ENCODE measurements around the gene PROB1. TPM values are rescaled to one million over a fixed set of nuclear protein-coding genes. Genes with fewer than 3 reads are reported as not detected.
"Not testable (repeated sequence)": the region's sequence is repeated elsewhere in the genome, so short reads cannot be mapped to it uniquely, and the experiment has no call there.

PROB1 gene
- total and polyA plus RNA-seq, 7 donors, result 15.2 to 86.7 (median 42.3) TPM

GRCh38 chr5:139364466-139364865, 30.4 kb downstream of the PROB1 start:
- 74 to 82% (median 79%) methylated on average over 2 of the region's 2 CpGs for WGBS, 3 donors

GRCh38 chr5:139363937-139364336, 31.0 kb downstream of the PROB1 start:
- WGBS, 3 donors, result 83 to 88% (median 84%) methylated on average over 2 of the region's 2 CpGs

More at GRCh38 chr5:139364466-139364865, 30.4 kb downstream of the PROB1 start:
- ATAC-seq (no peak), DNase-seq (no peak)
- TF ChIP-seq CTCF (IDR thresholded peaks at IDR 0.05), result no peak
- Histone ChIP-seq H3K4me3 (no peak overlapping the region), H3K36me3 (ENCODE audit: insufficient read depth in 1 of 2, low read depth in 1 of 2) (peaks cover 11 to 60% of the 10 kb centered on the region in 2 donors), H3K9me3 (no peaks in the 10 kb centered on the region), H3K4me1 (peaks cover 11% of the 10 kb centered on the region), H3K27me3 (ENCODE audit: insufficient read depth in 3 of 3, low read length in 2 of 3) (no peaks in the 10 kb centered on the region), H3K27ac (no peak overlapping the region)
- intact Hi-C loops (cut with DNase I), result no loop called here

GRCh38 chr5:139361835-139362429, 33.0 kb downstream of the PROB1 start:
- WGBS, 3 donors, result 82 to 89% (median 83%) methylated on average over 6 of the region's 6 CpGs
- ATAC-seq, result no peak
- peaks cover 6% of the 10 kb centered on the region for H3K4me1 ChIP-seq
- H3K27ac ChIP-seq, result no peak overlapping the region
- TF ChIP-seq CTCF (IDR thresholded peaks at IDR 0.05), result no peak
- H3K4me3 ChIP-seq, result no peak overlapping the region
- intact Hi-C loops (cut with DNase I), result no loop called here
- H3K36me3 ChIP-seq (ENCODE audit: insufficient read depth in 1 of 2, low read depth in 1 of 2), result peaks cover 11 to 37% of the 10 kb centered on the region in 2 donors
- no peak for DNase-seq
- H3K27me3 ChIP-seq (ENCODE audit: insufficient read depth in 3 of 3, low read length in 2 of 3), result no peaks in the 10 kb centered on the region
- H3K9me3 ChIP-seq, result no peaks in the 10 kb centered on the region

More at GRCh38 chr5:139363937-139364336, 31.0 kb downstream of the PROB1 start:
- no peak for ATAC-seq
- DNase-seq, result no peak
- intact Hi-C loops (cut with DNase I), result no loop called here
- H3K4me3 ChIP-seq, result no peak overlapping the region
- no peaks in the 10 kb centered on the region for H3K9me3 ChIP-seq
- peaks cover 10% of the 10 kb centered on the region for H3K4me1 ChIP-seq
- H3K27me3 ChIP-seq (ENCODE audit: insufficient read depth in 3 of 3, low read length in 2 of 3), result no peaks in the 10 kb centered on the region
- H3K36me3 ChIP-seq (ENCODE audit: insufficient read depth in 1 of 2, low read depth in 1 of 2), result peaks cover 11 to 57% of the 10 kb centered on the region in 2 donors
- H3K27ac ChIP-seq, result no peak overlapping the region
- no peak for TF ChIP-seq CTCF (IDR thresholded peaks at IDR 0.05)

GRCh38 chr5:139360384-139360783, 34.5 kb downstream of the PROB1 start:
- TF ChIP-seq CTCF (IDR thresholded peaks at IDR 0.05), result no peak
- Histone ChIP-seq H3K27me3 (ENCODE audit: insufficient read depth in 3 of 3, low read length in 2 of 3) (no peaks in the 10 kb centered on the region), H3K36me3 (ENCODE audit: insufficient read depth in 1 of 2, low read depth in 1 of 2) (peaks cover 0 to 21% of the 10 kb centered on the region in 2 donors), H3K9me3 (no peaks in the 10 kb centered on the region), H3K4me1 (peaks cover 6% of the 10 kb centered on the region), H3K4me3 (no peak overlapping the region), H3K27ac (no peak overlapping the region)
- DNase-seq, result no peak
- intact Hi-C loops (cut with DNase I), result no loop called here
- WGBS, 3 donors, result 91 to 99% (median 94%) methylated on average over 4 of the region's 4 CpGs
- no peak for ATAC-seq

GRCh38 chr5:139358064-139358463, 36.8 kb downstream of the PROB1 start:
- intact Hi-C loops (cut with DNase I), result no loop called here
- Histone ChIP-seq H3K27ac (no peak overlapping the region), H3K27me3 (ENCODE audit: insufficient read depth in 3 of 3, low read length in 2 of 3) (no peaks in the 10 kb centered on the region)

GRCh38 chr5:139355900-139356299, 39.0 kb downstream of the PROB1 start:
- H3K4me3 ChIP-seq; intact Hi-C loops (cut with DNase I); ATAC-seq; H3K27me3 ChIP-seq (ENCODE audit: insufficient read depth in 3 of 3, low read length in 2 of 3); H3K36me3 ChIP-seq (ENCODE audit: insufficient read depth in 1 of 2, low read depth in 1 of 2); H3K9me3 ChIP-seq; H3K27ac ChIP-seq; DNase-seq: not testable (repeated sequence)
- WGBS, 3 donors, result 95 to 97% (median 96%) methylated on average over 8 of the region's 8 CpGs
- H3K4me1 ChIP-seq, result peaks cover 21% of the 10 kb centered on the region

More at GRCh38 chr5:139358064-139358463, 36.8 kb downstream of the PROB1 start:
- DNase-seq, result no peak
- no peaks in the 10 kb centered on the region for H3K9me3 ChIP-seq
- H3K36me3 ChIP-seq (ENCODE audit: insufficient read depth in 1 of 2, low read depth in 1 of 2), result no peaks in the 10 kb centered on the region
- H3K4me1 ChIP-seq, result peaks cover 6% of the 10 kb centered on the region
- TF ChIP-seq CTCF (IDR thresholded peaks at IDR 0.05), result no peak
- ATAC-seq, result peak in 1 of 4 donors; percentile 22
- H3K4me3 ChIP-seq, result no peak overlapping the region

Data from psoas muscle (tissue), 8 donors.